Stimulated activated CD8-positive, alpha-beta memory T cell treated with anti-CD3 and anti-CD28 coated beads, Interleukin-15, amount 100 ng/mL, for 4 hours (primary cell): ENCODE measurements around the gene DHRS7B.
"Not testable (repeated sequence)": the region's sequence is repeated elsewhere in the genome, so short reads cannot be mapped to it uniquely, and the experiment has no call there.

Experiments
- DNase-seq, 2 donors: peaks; one replicate each; pipeline ENCODE4 v3.0.0-alpha.2; 2020; ENCODE audit warnings: low read depth in 2 of 2

The DHRS7B gene, protein sequence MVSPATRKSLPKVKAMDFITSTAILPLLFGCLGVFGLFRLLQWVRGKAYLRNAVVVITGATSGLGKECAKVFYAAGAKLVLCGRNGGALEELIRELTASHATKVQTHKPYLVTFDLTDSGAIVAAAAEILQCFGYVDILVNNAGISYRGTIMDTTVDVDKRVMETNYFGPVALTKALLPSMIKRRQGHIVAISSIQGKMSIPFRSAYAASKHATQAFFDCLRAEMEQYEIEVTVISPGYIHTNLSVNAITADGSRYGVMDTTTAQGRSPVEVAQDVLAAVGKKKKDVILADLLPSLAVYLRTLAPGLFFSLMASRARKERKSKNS

DNA sequence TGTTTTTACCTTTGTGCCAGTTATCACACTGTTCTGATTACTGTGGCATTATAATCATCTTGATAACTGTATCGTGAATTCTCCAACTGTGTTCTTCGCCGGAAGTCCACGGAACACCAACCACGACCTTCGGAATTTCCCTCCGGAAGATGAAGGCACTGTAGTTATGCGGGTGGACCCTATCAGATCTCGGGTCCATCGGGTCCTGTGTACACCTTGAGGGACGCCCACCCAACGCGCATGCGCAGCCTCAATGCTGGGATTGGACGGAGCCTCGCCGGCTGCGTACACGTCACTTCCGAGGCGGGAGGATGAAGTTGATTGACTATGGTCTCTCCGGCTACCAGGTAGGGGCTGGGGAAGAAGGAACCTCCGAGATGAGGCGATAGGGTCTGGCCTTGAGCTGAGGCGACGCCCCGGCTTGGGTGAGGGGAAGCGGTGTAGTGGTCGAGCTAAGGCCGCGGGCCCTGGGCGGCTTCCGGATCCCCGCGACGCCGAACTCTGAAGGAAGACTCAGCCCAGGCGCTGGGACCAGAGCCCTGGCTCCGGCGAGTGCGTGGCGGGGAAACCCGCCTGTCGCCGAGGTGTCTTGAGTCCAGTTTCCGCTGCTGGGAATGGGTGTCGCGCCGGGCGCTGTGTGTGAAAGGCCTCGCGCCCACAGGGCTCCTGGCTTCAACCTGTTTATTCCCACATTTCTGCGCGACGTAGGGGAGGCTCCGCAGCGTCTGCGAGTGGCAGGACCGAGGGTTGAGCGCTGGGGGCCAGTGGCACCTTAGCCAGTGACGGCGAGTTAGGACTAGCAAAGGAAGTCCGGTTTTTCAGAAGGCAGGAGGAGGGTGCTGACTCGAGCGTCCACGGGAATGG is at the start of gene DHRS7B:
DHRS7B (plus strand) TSS at position 320 of the 864 bp plus-strand sequence; CDS start at position 328, 8 bp downstream.
- DNase-seq, result peak; percentile 93 to 95

DNA sequence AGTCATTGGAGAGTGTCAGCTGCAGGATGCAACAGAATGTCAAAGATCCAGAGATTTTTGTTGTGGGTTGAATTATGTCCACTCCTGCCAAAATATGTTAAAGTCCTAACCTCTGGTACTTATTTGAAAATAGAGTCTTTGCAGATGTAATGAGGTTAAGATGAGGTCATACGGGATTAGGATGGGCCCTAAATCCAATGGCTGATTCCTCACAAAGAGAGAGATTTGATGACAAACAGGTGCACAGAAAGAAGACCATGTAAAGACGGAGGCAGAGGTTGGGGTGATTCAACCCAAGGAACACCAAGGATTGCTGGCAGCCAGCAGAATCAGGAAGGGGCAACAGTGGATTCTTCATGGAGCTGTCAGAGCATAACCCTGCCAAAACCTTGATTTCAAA is 49.5 kb upstream of the DHRS7B start:
- DNase-seq, result no peak

DNA sequence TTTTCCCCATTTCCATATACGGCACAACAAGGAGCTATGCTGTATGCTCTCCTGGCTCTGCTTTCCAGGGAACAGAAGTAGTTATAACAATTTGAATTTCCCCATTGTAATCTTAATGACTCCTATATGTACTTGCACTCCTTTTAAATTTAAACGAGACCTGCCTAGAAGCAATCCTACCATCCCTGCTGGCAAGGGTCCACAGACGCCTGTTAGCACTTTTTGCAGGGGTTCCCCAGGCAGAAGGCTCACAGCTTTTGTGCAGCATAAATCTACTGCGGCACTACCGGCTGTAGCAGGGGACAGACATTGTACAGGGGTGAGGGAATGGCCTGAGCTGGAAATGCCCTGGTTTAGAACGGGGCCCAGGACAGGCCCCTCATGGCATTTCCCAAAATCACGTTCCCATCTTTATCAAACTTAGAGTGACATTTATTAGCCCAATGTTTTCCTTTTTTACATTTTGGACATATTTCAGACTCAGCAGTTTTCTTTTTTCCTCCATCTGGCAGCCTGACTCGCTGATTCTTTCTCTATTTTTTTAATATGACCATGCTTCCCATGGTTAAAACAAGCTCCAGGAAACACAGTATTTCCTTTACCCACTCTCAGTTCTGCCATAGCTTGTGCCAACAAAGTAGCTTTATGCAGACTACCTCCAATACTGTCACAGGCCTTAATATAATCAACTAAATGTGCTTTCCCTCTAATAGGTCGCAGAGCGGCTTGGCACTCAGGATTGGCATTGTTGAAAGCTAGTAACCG is 48.6 kb upstream of the DHRS7B start:
- no peak for DNase-seq

DNA sequence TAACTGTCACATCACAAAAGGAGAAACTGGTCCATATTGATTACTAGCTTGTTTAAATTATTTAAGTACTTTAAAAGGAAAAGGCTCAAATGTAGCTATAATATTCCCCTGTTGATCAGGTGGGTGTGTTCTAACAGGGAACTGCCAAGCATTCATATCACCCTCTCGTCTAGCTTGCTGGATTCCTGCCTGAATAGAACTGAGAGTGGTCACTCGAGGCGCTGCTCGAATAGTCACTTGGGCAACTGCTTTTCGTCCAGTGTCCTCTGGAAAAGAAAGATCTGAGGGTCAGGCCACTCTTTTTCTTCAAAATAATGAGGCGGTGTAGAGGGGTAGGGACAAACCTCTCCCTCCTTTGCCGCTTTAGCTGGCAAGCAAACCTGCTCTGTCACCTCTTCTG is 47.6 kb upstream of the DHRS7B start:
- DNase-seq, result no peak

DNA sequence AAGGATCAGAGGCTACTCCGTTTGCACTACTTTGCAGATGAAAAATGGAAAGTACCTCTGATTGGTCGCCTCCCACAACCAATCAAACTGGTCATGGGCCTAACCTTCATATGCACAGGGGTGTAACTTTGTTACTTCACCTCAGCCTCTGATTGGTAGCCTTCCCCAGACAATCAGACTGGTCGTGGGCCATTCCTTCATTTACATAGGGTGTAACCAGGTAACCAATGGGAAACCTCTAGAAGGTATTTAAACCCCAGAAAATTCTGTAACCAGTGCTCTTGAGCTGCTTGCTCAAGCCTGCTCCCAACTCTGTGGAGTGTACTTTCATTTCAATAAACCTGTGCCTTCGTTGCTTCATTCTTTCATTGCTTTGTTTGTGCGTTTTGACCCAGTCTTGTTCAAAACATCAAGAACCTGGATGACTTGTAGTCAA is 44.7 kb upstream of the DHRS7B start:
- DNase-seq, result no peak

DNA sequence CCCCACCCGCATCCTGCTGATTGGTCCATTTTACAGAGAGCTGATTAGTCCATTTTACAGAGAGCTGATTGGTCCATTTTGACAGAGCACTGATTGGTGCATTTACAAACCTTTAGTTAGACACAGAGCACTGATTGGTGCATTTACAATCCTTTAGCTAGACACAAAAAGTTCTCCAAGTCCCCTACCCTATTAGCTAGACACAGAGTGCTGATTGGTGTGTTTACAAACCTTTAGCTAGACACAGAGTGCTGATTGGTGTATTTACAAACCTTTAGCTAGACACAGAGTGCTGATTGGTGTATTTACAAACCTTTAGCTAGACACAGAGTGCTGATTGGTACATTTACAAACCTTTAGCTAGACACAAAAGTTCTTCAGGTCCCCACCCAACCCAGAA is 41.5 kb upstream of the DHRS7B start:
- not testable (repeated sequence) for DNase-seq

DNA sequence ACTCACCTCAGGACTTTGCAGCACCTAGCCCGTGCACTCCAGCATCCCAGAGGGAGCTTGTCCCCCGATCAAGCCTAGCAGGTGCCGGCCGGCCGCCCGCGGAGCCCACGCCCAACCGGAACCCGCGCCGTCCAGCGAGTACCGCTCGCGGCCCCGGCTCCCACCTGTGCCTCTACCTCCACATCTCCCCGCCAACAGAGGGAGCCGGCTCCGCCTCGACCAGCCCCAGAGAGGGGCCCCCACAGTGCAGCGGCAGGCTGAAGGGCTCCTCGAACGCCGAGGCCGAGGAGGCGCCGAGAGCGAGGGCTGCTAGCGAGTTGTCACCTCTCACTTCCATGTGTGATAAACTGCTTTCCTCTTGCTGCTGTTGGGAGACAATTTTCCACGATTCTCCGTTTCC is 41.1 kb upstream of the DHRS7B start:
- DNase-seq, result no peak

DNA sequence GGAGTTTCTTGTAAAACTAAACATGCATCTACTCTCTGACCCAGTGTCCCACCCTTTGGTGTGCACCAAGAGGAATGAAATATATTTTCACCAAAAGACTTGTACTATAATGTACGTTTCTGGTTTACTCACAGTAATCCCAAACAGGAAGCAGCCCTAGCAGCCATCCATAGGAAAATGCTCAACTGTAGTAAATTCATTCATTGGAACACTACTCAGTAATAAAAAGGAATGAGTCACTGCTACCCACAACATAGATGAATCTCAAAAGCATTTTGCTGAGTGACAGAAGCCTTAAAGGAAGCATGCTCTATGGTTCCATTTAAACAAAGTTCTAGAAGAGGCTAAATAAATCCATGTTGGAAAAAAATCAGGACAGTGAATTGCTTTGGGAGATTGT is 37.6 kb upstream of the DHRS7B start:
- no peak for DNase-seq

DNA sequence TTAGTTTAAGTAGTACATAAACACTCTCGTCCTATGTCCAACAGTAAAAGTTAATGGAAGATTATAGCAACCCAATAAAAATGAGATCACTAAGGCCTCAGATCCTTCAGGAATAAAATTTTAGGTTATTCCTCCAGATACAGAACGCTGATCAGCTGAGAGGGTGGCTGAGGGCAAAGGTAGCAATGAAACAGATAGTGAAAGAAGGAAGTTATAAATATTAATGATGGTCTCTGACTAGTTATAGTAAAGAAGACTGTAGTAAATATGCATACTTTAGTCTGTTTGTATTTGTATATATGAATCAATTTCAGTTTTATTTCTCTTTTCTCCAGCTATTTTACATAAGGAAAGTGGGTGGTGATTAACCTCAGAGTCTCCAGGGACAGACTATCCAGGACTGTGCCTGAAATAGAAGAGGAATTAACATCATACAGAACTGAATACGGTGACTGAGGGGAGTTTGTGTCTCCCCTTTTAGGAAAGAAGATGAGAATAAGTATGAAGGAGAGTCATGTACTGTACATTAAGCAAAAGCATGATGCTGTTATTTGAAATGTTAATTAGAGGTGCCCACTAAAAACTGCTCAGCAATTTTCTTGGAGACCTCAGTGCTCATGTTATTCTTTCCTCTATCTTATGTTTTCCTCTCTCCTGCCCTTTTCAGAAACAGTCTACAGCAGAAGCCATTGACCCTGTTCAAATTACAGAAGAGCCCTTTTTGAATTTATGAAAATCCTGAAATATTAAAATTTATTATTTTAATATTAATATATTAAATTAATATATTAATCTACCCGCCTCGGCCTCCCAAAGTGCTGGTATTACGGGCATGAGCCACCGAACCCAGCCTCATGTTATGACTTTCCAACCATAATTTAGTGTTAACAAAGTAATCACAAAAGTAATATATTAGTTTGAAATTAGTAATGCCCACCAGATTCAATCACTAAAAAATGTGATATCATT is 36.5 kb upstream of the DHRS7B start:
- no peak for DNase-seq

DNA sequence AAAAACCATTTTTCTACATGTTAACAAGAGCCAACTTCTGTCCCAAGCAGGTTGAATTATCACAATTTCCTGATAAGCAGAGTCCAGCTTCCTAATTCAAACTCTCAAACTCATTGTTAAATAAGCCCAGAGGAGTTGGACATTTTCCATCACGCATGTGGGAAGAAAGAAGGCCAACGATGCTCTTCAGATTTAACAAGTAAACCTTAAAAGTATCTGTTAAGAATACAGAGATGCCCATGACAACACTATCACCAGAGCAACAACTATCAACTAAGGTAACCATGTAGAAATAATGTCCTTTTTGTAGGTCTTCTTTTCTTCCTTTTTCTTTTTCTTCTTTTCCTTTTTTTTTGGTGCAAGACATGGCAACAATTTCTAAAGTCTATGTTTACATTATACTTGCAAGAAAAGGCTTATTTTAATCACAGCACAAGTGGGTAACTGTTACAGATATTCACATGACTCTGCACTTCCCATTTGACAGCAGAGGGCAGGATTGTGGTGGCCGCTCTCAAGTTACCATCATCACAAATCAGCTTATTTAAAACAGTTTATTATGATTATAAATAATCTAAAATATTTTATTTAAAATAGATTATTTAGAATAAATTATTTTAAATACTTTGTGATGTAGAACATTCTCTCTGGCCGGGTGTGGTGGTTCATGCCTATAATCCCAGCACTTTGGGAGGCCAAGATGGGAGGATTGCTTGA is 35.7 kb upstream of the DHRS7B start:
- no peak for DNase-seq

DNA sequence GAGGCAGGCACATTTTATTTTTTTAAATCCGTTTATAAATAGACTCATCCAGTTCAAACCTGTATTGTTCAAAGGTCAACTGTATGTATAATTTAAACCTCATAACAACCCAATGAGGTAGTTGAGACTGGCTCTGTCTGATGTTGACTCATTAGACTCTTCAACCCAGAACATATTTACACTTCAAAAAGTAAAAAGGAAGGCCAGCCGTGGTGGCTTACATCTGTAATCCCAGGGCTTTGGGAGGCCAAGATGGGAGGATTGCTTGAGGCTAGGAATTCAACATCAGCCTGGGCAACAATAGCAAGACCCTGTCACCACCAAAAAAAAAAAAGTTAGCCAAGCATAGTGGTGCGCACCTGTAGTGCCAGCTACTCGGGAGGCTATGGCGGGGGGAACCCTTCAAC is 32.5 kb upstream of the DHRS7B start:
- no peak for DNase-seq

DNA sequence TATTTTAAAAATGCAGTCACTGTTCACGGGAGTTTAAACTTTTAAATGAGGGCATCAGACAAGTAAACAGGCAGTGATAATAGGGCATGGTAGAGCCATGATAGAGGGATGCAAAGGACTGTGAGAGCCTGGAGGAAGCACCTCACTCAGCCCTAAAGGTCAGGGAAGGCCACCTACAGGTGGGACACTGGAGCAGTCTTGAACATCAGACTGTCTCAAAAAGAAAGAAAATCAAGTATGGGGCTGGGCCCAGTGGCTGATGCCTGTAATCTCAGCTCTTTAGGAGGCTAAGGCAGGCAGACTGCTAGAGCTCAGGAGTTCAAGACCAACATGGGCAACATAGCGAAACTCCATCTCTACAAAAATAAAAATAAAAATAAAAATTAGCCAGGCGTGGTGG is 31.0 kb upstream of the DHRS7B start:
- no peak for DNase-seq

DNA sequence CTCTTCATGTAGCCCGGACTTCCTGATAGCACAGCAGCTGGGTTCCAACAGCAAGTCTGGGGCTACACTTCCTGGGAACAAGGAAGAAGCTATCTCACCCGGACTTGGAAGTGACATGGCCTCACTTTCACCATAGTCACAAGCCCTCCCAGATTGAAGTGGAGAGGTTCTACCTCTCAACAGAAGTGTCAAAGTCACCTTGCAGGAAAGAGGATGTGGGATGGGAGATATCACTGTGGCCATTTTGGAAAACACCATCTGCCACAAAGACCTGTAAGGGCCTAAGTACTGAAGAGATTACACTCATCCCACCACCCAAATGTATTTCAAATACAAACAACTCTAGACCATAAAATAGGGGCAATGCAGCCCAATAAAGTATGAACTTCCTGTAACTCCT is 29.9 kb upstream of the DHRS7B start:
- DNase-seq, result no peak

DNA sequence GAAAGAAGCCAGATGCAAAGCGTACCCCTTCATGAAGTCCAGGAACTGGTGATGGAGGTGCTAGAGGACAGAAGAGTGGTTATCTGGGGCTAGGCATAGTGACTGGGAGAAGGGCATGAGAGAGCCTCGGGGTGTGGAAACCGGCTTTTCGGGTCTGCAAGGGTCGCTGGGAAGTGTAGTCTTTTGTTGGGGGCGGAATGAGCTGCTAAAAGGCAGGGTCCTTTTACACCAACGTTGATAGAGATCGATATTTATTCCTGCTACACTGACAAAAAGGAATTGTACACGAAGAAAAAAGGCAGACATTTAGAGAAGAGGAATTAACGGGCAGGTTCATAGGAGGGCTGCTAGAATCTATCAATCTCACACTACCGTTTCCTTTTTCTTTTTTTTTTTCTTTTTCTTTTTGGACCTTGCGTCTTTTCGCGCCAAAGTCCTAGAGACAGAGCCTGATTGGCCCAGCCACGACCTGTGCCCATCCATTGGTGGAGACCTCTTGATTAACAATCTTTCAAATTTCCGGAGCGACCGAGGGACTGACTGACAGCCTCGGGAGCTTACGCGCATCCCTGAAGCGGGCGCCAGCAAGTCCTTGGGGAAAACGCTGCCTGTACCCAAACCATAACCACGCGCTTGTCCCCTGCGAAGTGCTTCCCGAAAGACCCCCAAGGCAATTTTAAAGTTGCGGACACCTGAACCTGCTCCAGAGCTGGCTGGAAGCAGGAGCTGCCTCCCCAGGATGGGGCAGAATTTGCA is 27.7 kb upstream of the DHRS7B start:
- DNase-seq, result peak in 1 of 2 donors; percentile 30

DNA sequence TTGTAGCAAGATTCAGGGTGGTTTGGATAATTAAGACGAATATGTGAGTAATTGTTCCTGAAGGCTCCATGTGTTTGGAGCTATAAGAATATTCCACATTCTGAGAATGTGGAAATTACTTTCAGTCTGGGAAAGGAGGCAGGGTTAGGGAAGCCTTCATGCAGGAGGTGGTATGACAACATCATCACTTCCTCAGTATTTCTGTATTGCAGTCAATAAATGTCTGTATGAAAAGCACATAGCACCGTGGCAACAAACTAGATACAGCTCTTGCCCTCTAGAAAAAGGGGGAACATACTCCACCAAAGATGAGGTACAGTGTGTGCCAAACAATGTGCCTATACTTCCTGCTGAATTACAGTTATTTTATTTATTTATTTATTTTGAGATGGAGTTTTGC is 26.1 kb upstream of the DHRS7B start:
- no peak for DNase-seq

DNA sequence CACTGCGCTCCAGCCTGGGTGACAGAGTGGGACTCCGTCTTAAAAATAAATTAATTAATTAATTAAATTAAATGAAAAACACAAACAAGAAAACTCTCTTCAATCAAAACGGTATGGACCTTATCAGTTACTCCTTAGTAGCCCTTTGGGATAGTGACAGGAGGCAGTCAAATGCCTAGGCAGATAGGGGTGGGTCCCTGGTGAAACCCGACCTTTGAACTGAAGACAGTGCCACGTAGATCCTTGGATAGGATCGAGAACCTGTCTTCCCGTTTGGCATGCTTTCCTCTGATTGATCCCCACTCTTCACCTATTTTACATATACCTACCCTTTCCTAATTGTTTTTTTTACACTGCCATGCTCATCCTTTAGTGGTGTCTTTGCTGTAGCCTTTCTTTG is 22.2 kb upstream of the DHRS7B start:
- no peak for DNase-seq

DNA sequence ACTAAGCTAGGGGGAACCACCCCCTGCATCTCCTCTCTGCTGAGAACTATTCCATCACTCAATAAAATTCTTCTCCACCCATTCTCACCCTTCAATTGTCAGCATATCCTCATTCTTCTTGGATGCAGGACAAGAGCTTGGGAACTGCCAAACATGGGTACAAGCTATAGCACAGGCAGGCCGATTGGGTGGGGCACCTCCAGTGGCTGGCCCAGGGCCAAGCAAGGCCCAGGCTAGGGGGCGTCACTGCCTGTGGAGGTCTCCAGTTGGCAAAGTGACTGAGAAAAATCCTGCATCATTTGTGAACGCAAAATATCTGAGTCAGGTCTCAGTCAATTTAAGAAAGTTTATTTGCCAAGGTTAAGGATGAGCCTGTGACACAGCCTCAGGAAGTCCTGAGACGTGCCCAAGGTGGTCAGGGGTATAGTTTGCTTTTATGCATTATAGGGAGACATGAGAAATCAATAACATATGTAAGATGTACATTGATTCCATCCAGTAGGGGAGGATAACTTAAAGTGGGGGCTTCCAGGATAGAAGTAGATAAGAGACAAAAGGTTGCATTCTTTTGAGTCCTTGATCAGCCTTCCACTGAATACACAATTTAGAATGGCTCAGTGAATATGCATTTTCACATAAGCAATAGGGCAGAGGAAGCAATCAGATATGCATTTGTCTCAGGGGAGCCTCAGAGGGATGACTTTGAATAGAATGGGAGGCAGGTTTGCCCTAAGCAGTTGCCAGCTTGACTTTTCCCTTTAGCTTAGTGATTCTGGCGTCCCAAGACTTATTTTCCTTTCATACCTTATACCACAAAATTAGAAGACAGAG is 21.5 kb upstream of the DHRS7B start:
- no peak for DNase-seq

DNA sequence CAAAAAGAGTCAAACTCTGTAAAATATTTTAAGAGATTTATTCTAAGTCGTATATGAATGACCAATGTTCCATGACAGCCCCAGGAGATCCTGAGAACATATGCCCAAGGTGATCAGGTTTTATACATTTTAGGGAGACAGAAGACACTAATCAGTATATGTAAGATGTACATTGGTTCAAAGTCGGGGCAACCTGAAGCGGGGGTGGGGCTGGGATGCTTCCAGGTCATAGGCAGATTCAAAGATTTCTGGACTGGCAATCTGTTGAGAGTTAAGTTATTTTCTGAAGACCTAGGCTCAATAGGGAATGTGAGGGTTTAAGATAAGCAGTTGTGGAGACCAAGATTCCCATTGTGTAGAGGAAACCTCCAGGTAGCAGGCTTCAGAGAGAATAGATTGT is 20.4 kb upstream of the DHRS7B start:
- DNase-seq, result no peak
